Caki2 (cell line): ENCODE data around the gene OTOGL. TPM values are rescaled to one million over a fixed set of nuclear protein-coding genes. Genes with fewer than 3 reads are reported as not detected.

Source experiments
- DNase-seq: peaks from one replicate; pipeline ENCODE4 v3.0.0-alpha.2; 2015; ENCODE audit warnings: low read depth
- in situ Hi-C: cut with HindIII; loops from 2 replicates; pipeline ENCODE4 v1.10.0; 2016; ENCODE audit warnings: low sequenced_read_pairs, low pct_unique_long_range_greater_than_20kb, mixed read lengths
- total RNA-seq: library from RNA; depleted of rRNA; stranded (reverse); fragments of >200 nt; shearing (Covaris generic); gene quantifications from 2 replicates; pipeline ENCODE4 v1.2.3, GENCODE V29; 2014; ENCODE audit warnings: low replicate concordance

The OTOGL gene
- total RNA-seq, 1 experiment from 2014 or later, result not detected

DNA sequence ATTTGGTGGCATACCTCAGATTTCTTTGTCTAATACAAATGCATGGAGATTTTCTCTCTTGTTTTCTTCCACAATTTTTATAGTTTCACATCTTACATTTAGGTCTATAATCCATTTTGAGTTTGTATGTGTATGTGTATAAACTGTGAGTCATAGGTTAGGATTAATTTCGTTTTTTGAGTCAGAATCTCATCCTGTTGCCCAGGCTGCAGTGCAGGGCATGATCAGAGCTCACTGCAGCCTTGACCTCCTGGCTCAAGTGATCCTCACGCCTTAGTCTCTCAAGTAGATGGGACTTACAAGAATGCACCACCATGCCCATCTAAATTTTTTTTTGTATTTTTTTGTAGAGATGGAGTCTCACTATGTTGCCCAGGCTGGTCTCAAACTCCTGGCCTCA is 71.6 kb downstream of the OTOGL start:
- no peak for DNase-seq
- in situ Hi-C loops, result no loop called here

DNA sequence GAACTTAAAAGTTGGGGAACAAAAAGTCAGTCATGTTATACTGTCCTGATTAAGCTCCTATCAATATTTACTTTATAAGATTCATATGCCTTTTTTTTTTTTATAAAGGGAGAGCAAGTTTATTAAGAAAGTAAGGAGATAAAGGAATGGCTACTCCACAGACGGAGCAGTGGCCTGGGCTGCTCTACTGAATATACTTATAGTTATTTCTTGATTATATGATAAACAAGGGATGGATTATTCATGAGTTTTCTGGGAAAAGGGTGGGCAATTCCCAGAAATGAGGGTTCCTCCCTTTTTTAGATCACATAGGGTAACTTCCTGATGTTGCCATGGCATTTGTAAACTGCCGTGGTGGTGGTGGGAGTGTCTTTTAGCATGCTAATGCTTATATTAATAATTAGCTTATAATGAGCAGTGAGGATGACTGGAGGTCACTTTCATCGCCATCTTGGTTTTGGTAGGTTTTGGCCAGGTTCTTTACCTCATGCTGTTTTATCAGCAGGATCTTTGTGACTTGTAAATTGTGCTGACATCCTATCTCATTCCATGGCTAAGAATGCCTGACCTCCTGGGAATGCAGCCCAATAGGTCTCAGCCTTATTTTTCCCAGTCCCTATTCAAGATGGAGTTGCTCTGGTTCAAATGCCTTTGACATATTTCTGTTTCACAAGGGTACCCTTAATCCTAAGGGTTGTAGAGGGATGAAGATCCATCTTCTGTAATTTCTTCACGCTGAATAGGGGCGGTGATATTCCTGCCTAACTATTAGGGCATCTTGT is 73.9 kb downstream of the OTOGL start:
- no peak for DNase-seq
- in situ Hi-C loops, result no loop called here

DNA sequence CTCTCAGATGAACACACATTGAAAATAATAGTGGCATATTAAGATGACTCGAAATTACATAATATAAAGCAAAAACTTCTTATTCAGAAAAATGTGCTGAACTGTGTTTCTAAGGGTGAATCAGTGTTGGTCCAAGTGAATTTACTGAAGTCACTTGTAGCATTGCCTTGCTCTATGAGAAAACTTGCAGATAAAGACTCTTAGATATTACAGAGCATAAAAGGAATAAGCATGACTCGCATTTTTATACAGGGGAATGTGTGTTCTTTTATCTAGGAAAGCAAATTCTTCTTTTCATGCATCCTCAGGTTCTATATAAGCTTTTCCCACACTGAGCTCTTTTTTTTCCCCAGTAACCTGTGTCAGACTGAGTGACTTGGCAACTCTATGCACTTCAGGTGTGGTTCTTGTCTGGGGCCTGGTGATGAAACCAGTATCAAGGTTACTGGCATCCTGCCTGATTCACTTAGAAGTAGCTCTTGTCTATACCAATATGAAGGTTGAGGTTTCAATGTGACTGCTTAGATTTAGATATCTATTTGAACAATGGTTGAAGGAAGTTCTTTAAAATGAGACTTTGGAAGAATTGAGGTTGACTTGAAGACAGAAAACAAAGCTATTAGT is 76.1 kb downstream of the OTOGL start:
- DNase-seq, result no peak

GRCh38 chr12:80176706-80177105 is 77.4 kb downstream of the OTOGL start:
- DNase-seq, result no peak
- in situ Hi-C loops, result loop anchor here (25.0 kb wide), 1 partner anchor 764 kb away; no protein-coding TSS in a partner anchor

More for the DNA sequence above, 76.1 kb downstream of the OTOGL start:
- in situ Hi-C loops, result loop anchor here (25.0 kb wide), 1 partner anchor 763 kb away; no protein-coding TSS in a partner anchor

DNA sequence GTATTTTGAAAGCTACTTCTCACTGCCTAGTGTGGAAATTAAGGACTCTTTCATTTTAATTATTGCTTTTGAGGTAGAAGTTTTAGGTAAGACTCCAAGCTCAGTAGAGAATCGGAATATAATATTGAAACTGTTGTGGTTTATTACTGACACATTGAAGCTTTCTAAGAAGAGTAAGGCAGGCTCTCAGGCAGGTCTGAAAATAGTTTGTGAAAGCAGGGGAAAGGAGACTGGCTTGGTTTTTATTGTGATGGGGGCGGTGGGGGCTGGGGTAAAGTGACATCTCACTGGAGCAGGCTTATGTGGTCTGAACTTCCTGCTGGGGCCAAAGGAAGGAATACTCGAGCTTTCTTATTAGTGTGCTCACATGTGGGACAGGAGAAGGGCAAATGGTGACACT is 79.5 kb downstream of the OTOGL start:
- DNase-seq, result no peak
- in situ Hi-C loops, result loop anchor here (25.0 kb wide), 1 partner anchor 767 kb away; no protein-coding TSS in a partner anchor

- in situ Hi-C loops, result loop anchor here (25.0 kb wide), 1 partner anchor 772 kb away; no protein-coding TSS in a partner anchor
- DNase-seq, result no peak
Observed at GRCh38 chr12:80183939-80184338, 84.6 kb downstream of the OTOGL start.

- DNase-seq, result no peak
- in situ Hi-C loops, result loop anchor here (25.0 kb wide), 1 partner anchor 773 kb away; no protein-coding TSS in a partner anchor
Observed at GRCh38 chr12:80184926-80185325, 85.6 kb downstream of the OTOGL start.

DNA sequence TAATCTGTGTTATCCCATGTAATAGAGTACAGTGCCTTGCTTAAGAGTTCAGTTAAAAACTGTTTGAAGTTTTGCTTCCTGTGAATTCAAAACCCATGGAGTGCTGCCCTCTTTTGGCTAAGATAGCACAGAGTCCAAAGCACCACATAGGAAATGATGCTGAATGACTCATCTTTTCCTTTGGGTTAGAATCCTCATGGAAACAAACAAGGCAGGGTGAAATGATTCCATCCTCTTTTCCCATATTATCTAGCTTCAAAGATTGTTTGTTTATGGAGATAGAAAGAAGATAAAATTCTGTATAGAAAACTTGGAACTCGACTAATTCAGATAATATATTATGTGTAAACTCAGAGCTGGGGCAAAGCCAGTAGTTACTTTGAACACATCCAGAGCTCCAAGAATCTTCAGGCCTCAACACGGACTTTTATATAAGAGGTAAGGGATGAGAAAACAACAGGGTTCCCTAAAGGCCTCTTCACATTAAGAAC is 87.4 kb downstream of the OTOGL start:
- in situ Hi-C loops, result loop anchor here (25.0 kb wide), 1 partner anchor 774 kb away; no protein-coding TSS in a partner anchor
- peak; percentile 88 for DNase-seq

- in situ Hi-C loops, result loop anchor here (25.0 kb wide), 1 partner anchor 775 kb away; no protein-coding TSS in a partner anchor
- DNase-seq, result peak; percentile 30
Observed at GRCh38 chr12:80187660-80188090, 88.3 kb downstream of the OTOGL start.

DNA sequence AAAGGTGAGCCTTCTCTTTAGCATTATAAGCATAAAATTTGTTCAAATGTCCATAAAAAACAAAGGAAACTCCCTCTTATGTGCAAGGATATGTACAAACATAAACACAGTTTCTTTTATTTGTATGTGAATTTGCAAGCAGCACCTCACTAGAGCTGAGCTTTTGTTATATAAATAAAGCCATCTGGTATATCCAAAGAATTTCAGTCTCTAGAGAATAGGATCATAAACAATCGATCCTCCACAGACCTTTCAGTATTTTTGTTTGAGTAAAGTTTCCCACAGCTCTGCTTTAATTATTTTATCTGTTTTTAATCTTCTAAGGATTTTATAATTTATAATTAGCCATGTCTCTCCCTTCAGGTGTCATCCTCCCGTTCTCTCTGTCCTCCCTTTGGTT is 89.2 kb downstream of the OTOGL start:
- no peak for DNase-seq
- in situ Hi-C loops, result loop anchor here (25.0 kb wide), 1 partner anchor 776 kb away; no protein-coding TSS in a partner anchor

GRCh38 chr12:80189241-80189640 is 89.9 kb downstream of the OTOGL start:
- in situ Hi-C loops, result loop anchor here (25.0 kb wide), 1 partner anchor 777 kb away; no protein-coding TSS in a partner anchor
- peak; percentile 34 for DNase-seq

GRCh38 chr12:80190001-80190400 is 90.7 kb downstream of the OTOGL start:
- in situ Hi-C loops, result loop anchor here (25.0 kb wide), 1 partner anchor 778 kb away; no protein-coding TSS in a partner anchor
- DNase-seq, result no peak

GRCh38 chr12:80192087-80192486 is 92.8 kb downstream of the OTOGL start:
- in situ Hi-C loops, result loop anchor here (25.0 kb wide), 1 partner anchor 780 kb away; no protein-coding TSS in a partner anchor

DNA sequence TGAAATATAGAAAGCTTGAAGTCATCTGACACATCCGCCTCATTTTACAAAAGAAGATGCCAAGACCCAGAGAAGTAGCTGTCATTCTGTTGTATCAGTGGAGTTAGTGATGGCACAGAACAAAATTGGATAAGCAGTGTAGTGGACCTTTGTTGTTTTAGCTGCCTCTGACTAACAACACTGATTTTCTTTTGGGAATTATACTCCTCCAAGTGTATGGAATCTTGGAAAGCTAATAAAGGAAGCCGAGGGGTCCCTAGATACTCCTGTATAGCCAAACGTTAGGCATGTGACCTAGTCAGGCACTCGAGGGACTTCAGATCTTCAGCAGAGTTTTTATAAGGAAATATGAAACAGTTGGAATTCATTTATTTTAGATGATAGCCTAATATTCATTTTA is 94.5 kb downstream of the OTOGL start:
- no peak for DNase-seq
- in situ Hi-C loops, result loop anchor here (25.0 kb wide), 1 partner anchor 782 kb away; no protein-coding TSS in a partner anchor

More at GRCh38 chr12:80192087-80192486, 92.8 kb downstream of the OTOGL start:
- no peak for DNase-seq

GRCh38 chr12:80195074-80195726 is 95.9 kb downstream of the OTOGL start:
- DNase-seq, result peak; percentile 47
- in situ Hi-C loops, result loop anchor here (25.0 kb wide), 1 partner anchor 783 kb away; no protein-coding TSS in a partner anchor

GRCh38 chr12:80195737-80196136 is 96.4 kb downstream of the OTOGL start:
- in situ Hi-C loops, result loop anchor here (25.0 kb wide), 1 partner anchor 783 kb away; no protein-coding TSS in a partner anchor

GRCh38 chr12:80196419-80196818 is 97.1 kb downstream of the OTOGL start:
- in situ Hi-C loops, result loop anchor here (25.0 kb wide), 1 partner anchor 784 kb away; no protein-coding TSS in a partner anchor
- DNase-seq, result no peak

More at GRCh38 chr12:80195737-80196136, 96.4 kb downstream of the OTOGL start:
- DNase-seq, result no peak
